ENCODE measurements around the gene KRT80.

Gene KRT80

GRCh38 chr12:52126605-52127578 is 64.9 kb downstream of the KRT80 start:
- H3K9ac ChIP-seq, result no peak overlapping the region
- H3K36me3 ChIP-seq (ENCODE audit: control insufficient read depth, insufficient read depth, low read length), result no peaks in the 10 kb centered on the region
- H3K9me3 ChIP-seq (ENCODE audit: control insufficient read depth, low read length), result no peaks in the 10 kb centered on the region
- H3K4me2 ChIP-seq (ENCODE audit: low read length), result no peak overlapping the region
- peaks cover 11% of the 10 kb centered on the region for H3K4me1 ChIP-seq
- no peaks in the 10 kb centered on the region for H3K79me2 ChIP-seq
- H3K27me3 ChIP-seq (ENCODE audit: control insufficient read depth, insufficient read depth, low read length), result no peaks in the 10 kb centered on the region
- no peak for TF ChIP-seq CTCF (IDR thresholded peaks at IDR 0.05)
- peak overlapping the region; percentile 19 for H2AFZ ChIP-seq
- no peak overlapping the region for H3K4me3 ChIP-seq (ENCODE audit: low read depth, low read length)
- peak overlapping the region; percentile 34 for H3K27ac ChIP-seq

GRCh38 chr12:52126050-52126604 is 65.7 kb downstream of the KRT80 start:
- Histone ChIP-seq H3K9me3 (ENCODE audit: control insufficient read depth, low read length) (no peaks in the 10 kb centered on the region), H3K27ac (peak overlapping the region; percentile 34), H3K36me3 (ENCODE audit: control insufficient read depth, insufficient read depth, low read length) (no peaks in the 10 kb centered on the region), H3K27me3 (ENCODE audit: control insufficient read depth, insufficient read depth, low read length) (no peaks in the 10 kb centered on the region), H2AFZ (no peak overlapping the region), H3K4me3 (ENCODE audit: low read depth, low read length) (no peak overlapping the region), H3K4me1 (peaks cover 18% of the 10 kb centered on the region), H3K9ac (no peak overlapping the region), H3K79me2 (no peaks in the 10 kb centered on the region), H3K4me2 (ENCODE audit: low read length) (no peak overlapping the region)
- TF ChIP-seq CTCF (IDR thresholded peaks at IDR 0.05), result no peak

GRCh38 chr12:52125476-52125900 is 66.3 kb downstream of the KRT80 start:
- Histone ChIP-seq H3K36me3 (ENCODE audit: control insufficient read depth, insufficient read depth, low read length) (no peaks in the 10 kb centered on the region), H3K27ac (no peak overlapping the region), H3K79me2 (no peaks in the 10 kb centered on the region), H3K27me3 (ENCODE audit: control insufficient read depth, insufficient read depth, low read length) (no peaks in the 10 kb centered on the region), H3K9ac (no peak overlapping the region), H3K4me3 (ENCODE audit: low read depth, low read length) (no peak overlapping the region), H3K4me1 (peaks cover 24% of the 10 kb centered on the region), H2AFZ (peak overlapping the region; percentile 52), H3K9me3 (ENCODE audit: control insufficient read depth, low read length) (no peaks in the 10 kb centered on the region), H3K4me2 (ENCODE audit: low read length) (no peak overlapping the region)
- TF ChIP-seq CTCF (IDR thresholded peaks at IDR 0.05), result no peak

GRCh38 chr12:52123487-52124186 is 68.2 kb downstream of the KRT80 start:
- peaks cover 31% of the 10 kb centered on the region for H3K4me1 ChIP-seq
- no peak for TF ChIP-seq CTCF (IDR thresholded peaks at IDR 0.05)

More at GRCh38 chr12:52123487-52124186, 68.2 kb downstream of the KRT80 start:
- H3K27ac ChIP-seq, result no peak overlapping the region
- no peak overlapping the region for H3K4me3 ChIP-seq (ENCODE audit: low read depth, low read length)
- no peaks in the 10 kb centered on the region for H3K9me3 ChIP-seq (ENCODE audit: control insufficient read depth, low read length)
- H3K36me3 ChIP-seq (ENCODE audit: control insufficient read depth, insufficient read depth, low read length), result no peaks in the 10 kb centered on the region
- H3K79me2 ChIP-seq, result no peaks in the 10 kb centered on the region
- no peak overlapping the region for H3K4me2 ChIP-seq (ENCODE audit: low read length)
- H2AFZ ChIP-seq, result no peak overlapping the region
- H3K9ac ChIP-seq, result no peak overlapping the region
- no peaks in the 10 kb centered on the region for H3K27me3 ChIP-seq (ENCODE audit: control insufficient read depth, insufficient read depth, low read length)

All from parathyroid adenoma (tissue), 2 donors.